HG03103 (cell line): ENCODE results near the gene NCKAP1.
A peak's percentile ranks its signal among the peaks of the same experiment; 100 is the strongest.

Experiments used
- ATAC-seq: cut with Tn5 transposase; IDR thresholded peaks from one replicate; pipeline ENCODE4 v1.9.1; 2021; ENCODE audit warnings: low read depth; ENCODE audit not compliant: unreplicated experiment

Gene NCKAP1

DNA sequence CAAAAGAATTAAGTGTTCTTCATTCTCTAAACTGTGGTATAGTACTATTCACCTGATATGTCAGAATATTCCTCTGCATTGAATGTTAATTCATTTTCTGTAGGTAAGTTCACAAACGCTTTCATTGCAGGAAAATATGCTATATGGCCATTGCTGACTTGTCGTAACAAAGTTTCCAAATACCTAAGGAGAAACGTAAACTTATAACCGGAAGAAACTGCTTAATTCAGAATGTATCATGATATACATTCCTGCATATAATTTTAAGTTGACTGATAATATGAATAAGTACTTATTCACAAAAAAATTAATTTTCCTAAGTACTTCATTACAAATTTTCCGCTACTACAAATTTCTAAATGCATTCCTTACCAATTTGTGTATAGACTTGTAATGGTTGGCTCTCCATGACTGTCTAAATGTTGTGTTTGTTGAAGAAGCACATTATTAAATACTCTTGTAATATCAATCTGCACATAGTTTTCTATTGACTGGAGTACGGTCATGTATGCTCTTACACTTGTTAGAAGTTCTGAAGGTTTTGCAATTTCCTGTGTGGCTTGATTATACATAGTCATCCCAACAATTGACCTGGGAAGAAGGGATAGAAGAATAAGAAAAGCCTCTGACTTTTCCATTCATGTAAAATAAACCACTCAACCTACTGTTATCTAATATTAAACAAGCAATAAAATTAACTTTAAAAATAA lies 85.4 kb downstream of the NCKAP1 start:
- no peak for ATAC-seq

DNA sequence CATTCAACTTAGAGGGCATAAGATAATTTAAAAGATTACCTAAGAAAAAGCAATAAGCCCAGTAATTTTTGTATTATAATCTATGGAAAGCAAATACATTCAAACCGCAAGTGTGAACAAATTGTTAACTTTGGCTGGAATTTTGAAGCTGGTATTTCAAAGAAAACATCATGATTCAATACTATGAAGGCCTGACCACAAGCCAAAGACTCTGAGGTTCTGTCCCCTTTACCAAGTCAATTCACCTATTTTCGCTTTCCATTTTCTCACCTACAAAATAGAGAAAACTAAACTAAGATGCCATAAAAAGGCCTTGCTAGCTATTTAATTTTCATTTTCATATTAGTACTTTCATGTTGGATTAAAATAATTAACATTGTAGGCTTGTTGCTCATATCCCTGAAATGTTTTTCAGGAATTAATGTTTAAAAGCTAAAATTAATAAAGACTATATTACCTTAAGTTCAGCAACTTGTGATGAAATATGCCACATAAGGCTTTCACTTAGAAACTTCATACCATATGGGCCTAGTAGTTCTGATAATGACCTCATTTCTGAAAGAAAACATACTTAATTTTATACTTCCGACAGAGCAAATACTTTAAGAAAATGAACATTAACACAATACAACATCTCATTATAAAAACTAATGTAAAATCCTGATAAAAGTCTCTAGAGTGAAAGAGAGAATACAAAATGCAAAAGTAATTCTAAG lies 86.2 kb downstream of the NCKAP1 start:
- ATAC-seq = peak; percentile 46

DNA sequence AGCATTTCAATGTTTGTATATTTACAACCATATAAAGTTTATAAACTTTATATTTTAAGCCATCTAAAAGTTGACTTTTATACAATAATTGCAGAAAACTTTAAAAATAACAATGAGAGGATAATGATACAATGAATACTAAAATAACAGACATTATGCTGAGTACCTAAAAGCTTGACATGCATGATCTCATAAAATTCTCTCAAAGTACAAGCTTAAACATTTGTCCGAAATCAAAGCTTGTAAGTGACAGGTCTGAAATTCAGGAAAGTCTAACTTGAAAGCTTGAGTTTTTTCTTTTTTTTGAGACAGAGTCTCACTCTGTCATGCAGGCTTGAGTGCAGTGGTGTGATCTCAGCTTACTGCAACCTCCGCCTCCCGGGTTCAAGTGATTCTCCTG lies 87.7 kb downstream of the NCKAP1 start:
- ATAC-seq = no peak

DNA sequence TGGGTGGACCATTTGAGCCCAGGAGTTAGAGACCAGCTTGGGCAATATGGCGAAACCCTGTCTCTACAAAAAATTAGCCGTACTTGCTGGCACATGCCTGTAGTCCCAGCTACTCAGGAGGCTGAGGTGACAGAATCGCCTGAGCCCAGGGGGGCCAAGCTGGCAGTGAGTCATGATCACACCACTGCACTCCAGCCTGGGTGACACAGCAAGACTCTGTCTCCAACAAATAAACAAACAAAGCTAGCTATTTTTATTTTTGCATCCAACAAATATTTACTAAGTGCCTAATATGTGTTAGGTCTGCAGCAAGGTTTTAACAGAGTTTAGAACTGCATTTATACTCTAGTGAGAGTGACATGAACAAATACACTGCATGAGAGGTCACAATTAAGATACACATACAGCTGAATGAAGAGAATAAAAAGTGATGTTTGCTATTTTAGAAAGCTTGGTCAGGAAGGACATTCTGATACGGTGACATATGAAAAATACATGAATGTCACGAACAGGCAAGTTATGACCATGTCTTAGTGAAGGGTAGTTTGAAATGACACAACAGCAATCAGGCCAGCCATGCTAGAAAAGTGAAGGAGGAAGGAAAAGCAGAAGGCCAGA lies 88.6 kb downstream of the NCKAP1 start:
- no peak for ATAC-seq

DNA sequence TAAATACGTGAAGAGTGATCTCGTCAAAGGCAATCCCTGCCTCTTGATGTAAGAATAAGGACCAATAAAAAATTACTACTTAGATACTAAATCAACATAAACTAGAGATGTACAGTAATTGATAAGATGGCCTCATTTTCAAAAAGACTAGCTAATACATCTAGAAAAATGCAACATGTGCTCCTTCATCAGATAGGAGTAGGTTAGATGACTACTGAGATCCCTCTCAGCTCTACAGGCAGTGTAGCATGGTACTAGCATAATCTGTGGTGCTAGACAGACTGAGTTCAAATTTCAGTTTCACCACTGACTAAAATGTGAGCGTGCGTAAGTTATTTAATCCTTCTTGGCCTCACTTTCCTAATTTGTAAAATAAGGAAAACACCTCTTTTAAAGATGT lies 89.2 kb downstream of the NCKAP1 start:
- ATAC-seq = no peak

DNA sequence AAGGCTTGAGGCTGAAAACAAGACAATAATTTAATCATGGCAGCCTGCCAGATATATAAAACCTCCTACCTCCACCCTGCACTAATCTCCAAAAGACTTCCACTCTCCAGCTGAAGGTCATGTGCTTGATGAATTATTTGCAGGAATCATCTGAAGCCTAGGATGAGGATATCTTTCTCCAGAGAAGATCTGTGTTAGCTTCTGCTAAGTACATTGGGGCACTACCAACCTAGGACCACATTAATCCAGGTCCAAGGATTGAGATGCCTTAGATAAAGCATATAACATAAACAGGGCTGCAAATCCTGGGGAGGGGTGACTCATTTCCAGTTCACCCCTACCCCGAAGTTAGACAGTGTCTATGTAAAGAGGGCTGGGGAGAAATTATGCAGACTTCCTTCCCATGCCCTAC lies 91.3 kb downstream of the NCKAP1 start:
- ATAC-seq = no peak

DNA sequence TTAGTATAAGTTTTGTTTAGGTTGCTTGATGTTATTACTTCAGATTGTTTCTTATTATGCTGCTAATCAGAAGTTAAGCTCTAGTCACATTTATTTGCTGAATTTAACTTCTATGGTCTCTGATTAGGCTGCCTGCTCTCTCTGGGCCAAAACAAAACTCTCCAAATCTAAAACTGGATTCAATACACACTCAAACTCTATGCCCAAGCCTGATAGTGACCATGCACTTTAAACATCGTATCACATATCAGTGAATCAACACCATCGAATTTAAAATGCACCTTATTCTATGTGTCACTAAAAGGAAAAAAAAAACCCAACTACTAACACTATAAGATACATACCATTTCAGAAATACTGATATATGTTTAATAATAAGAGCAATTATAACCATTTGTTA lies 94.9 kb downstream of the NCKAP1 start:
- no peak for ATAC-seq

DNA sequence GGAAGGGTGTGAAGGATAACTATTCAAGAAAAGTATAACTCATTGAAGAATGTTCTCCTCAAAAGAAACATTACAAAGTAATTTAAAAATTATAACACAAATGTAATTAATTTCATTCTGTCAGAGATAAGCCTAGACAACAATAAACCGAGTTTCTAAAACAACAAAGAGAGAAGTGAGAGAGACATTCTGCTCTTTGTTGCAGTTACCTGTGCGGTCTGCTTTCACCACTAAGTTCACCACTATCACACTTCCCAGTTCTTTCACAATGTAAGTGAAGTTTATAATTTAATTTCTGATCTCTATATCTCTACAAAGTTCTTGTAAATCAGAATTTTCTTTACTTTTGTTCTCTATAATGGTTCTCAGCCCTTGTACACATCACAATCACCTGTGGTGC lies 95.5 kb downstream of the NCKAP1 start:
- ATAC-seq = no peak

DNA sequence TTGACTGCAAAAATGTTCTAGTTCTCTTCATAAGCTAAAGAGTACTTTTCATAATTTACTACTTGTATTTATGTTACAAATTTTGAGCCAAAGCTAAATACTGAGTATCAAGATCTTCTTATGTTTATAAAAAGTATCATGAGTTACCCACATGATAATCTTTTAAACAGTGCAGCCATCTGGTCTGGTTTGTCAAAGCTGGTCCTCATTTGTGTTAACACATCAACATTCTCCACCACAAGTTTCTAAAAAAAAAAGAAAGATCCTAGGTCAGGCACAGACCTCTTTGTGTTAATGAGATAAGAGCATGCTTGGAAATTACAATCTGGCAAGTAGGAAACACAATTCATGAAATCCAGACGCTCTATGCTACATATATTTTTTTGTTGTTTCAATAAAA lies 96.3 kb downstream of the NCKAP1 start:
- no peak for ATAC-seq

DNA sequence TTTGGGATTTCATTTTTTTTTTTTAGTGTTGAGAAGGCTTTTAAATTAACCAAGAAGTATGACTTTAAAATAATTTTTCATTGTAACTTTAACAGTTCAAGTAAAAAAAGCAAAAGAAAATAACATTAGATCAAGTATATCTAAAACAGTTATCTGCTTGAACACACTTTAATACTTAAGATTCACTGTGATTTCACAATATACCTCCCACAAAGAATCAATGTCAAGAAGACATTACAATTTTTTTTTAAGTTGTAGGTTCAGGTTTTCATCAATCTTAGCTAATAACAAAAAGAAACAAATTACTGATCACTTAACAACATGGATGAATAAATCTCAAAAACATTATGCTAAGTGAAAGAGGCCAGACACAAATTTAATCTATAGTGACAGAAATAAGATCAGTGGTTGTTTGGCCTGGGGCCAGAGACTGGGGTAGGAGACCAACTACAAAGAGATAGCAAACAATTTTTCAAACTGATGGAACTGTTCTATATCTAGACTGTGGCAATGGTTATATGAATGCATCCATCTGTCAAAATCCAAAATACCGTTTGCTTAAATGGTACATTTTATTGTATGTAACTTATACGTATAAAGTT lies 97.0 kb downstream of the NCKAP1 start:
- no peak for ATAC-seq

DNA sequence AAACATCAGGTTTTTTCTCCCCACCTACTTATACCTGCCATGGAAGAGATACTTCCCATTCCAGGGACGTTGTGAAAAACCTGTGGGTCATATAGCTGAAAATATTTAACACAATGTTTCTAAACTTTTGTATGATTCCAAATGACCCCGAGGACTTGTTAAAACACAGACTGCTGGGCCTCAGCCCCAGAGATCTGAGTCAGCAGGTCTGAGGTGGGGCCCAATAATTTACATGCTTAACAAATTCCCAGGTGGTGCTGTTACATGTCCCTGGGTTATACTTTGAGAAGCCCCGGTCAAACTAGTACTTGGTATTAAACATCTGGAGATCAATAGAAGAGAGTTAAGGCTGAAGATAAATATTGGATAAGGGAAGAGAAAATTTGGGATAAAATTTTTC lies 100.4 kb downstream of the NCKAP1 start:
- no peak for ATAC-seq

DNA sequence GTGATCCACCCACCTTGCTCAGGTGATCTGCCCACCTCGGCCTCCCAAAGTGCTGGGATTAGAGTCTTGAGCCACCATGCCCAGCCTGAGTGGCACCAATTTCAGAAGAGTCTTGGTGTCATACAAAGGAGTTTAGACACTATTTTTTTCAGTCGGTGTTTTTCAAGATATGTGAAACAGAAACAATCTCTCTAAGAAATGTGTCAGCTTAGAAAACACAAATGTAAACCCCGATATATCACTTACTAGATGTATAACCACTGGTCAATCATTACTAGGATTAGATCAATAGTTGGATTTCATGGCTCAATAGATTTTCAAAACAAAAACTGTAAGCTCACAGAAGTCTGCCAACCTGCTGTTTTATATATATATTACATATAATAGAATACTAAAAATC lies 104.6 kb downstream of the NCKAP1 start:
- no peak for ATAC-seq

DNA sequence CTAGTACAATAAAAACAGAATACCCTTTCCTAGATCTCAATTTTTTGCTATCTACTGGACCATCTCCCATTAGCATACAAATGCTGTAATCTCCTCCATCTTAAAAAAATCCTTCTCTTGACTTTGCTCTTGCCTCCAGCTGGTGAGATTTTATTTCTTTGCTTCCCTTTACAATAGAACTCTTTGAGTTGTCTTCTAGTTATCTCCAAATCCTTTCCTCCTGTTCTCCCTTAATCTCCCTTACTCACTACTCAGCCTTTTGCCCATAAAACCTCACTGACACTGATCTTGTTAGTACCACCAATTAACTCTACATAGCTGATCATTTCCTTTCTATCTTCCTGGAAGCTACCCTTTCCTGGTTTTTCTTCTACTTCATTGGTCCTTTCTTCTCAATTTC lies 108.3 kb downstream of the NCKAP1 start:
- no peak for ATAC-seq

DNA sequence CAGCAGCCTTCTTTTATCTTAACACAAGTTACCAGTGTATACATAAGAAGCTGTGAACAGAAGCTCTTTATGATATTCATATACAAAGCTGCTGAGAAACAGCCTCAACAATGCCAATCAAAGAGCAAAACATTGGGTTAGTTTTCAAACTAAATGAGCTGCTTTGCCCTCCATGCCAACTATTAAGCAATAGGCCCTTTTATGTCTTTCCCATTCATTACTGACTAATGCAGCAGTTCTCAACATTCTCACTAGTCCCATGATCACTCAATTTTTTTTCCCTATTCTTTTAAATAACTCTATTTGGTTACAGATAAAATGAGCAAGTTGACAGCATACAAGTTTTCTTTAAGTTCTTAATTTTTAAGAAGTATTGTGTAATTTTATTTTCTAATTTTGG lies 114.0 kb downstream of the NCKAP1 start:
- no peak for ATAC-seq

DNA sequence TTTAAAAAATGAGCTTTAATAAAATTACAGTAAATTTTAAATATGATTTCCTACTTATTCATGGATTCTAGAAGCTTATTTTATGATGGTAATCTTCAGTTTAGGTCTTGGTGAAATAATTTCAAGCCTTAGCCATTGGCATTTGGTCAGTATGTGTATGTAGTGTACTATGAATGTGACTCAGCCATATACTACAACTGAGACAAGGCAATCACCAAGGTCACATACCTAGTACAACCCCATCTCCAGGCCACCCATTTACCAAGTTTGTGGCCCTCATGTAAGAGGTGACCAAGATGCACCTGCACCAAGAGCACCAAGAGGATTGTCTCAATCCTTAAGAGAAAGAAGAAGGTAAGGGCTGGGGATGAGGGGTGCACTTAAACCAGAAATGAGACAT lies 117.0 kb downstream of the NCKAP1 start:
- peak; percentile 47 for ATAC-seq

DNA sequence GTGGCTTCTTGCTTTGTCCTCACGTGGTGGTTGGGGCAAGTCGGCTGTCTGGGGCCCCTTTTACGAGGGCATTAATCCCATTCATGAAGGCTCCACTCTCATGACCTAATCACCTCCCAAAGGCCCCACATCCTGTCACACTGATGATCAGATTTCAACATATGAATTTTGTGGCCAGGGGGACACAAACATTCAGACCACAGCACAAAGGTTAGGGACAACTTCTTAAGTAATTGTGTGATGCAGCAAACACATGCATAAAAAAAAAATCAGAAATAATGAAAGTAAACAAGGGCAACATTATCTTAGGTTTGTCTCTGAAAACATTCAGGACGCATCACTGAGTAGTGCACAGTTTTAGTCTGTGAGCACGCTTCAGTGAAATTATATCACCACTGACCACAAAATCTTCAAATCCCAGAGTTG lies 117.6 kb downstream of the NCKAP1 start:
- ATAC-seq = peak; percentile 75

DNA sequence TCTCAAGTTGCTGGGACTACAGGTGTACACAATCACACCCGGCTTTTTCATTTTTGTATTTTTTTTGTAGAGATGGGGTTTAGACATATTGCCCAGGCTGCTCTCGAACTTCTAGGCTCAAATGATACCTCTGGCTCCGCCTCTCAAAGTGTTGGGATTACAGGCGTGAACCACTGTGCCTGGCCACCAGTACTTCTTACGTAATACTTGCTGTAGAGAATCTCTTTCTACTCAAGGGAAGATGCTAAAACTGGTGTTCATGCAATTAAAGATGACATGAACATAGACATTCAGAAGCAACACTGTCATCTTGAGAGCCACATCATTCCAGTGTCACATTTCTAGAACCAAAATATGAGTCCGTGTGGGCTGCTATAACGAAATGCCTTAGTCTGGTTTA lies 118.2 kb downstream of the NCKAP1 start:
- ATAC-seq = no peak

DNA sequence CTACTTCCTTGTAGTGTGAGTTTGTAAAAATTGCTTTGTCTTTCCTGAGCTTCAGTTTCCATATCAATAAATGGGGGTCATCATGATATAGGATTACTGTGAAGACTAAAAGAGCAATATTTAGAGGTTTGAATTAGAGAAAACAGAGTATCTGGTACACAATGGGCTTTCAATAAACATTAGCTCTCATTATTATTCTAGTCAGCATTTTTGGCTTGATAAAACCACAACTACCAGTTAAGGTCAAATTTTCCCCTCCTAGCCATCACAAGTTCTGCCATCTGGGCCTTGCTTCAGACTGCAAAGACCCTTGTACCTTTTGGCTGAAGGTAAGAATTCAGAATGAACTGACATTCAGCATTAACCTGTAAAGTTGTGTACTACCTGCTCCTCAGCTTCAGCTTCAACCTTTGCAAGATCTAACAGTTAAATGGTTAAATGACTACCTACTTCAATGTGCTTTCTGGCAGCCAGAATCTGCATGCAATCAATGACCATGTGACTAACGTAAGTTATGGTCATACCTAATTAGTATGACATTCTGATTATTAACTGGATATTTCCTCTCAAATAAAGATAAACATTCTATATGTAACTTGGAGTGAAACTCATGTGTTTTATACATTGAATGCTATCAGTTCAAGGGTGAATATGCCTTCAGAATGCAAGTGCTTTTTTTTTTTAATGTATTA lies 119.2 kb downstream of the NCKAP1 start:
- no peak for ATAC-seq

DNA sequence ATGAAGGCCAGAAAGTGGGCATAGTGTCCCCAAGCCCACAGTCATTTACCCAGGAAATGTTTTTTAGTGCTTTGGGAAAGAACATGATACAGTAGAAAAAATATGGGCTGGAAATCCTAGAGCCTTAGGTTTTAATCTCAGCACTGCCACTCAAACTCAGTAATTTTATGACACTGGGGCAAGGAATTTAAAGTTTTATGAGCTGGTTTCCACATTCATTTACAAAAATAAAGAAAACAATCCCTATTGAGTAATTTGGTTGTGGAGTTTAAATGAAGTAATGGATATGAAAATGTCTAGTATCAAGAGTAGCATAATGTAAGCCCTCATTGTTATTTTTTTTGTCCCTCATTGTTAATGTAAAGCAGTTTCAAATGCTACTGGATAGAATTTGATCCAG lies 120.3 kb downstream of the NCKAP1 start:
- ATAC-seq = no peak

DNA sequence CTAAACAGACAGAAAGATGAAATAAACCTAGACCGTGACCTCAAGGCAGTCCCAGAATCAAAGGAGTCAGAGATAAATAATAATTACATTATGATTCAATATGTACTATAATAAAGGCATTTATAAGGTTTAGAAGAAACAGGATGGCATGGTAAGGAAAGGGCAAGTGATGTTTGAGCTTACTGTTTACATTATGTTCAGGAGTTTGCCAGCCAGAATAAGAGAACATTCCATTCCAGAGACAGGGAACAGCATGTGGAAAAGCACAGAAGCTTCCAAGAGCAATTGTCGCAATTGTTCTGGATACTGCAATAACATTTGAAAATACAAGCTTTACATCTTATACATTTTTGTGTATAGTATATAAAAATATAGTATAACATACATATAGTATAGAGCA lies 121.8 kb downstream of the NCKAP1 start:
- no peak for ATAC-seq
